AG09309 (cell line): ENCODE measurements around the gene CPSF2.
"Not testable (repeated sequence)": the region's sequence is repeated elsewhere in the genome, so short reads cannot be mapped to it uniquely, and the experiment has no call there.

Experiments
- DNase-seq: peaks from one replicate; pipeline ENCODE4 v3.0.0-alpha.2; 2010; ENCODE audit warnings: low read depth
- H3K4me3 ChIP-seq: 2 replicates; pipeline ENCODE4 v1.5.1; 2011; ENCODE audit warnings: mild to moderate bottlenecking, low read depth, low read length, moderate library complexity; ENCODE audit not compliant: control insufficient read depth
- TF ChIP-seq, protein P1 (sequence below): IDR thresholded peaks from 2 replicates; pipeline ENCODE4 v1.5.1; 2011; ENCODE audit warnings: mild to moderate bottlenecking, low read depth, low read length, inconsistent platforms; ENCODE audit not compliant: insufficient read depth, control insufficient read depth; ENCODE audit errors: missing control alignments

Gene CPSF2

DNA sequence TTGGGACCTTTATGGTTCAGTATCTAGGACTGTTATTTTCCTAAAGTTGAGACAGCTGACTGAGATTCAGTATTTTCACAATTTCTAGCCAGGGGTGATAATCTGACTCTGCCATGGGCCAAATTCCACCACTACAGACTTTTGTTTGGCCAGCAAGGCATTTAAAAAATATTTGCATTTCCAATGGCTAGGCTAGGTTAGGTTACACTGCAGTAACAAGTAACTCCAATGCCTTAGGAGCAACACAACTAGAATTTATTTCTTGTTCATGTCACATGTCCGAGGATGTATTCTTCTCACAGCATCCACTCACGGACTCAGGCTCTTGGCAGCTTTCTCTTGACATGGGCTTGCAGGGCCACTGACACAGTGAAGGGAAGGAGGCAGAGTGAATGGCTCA lies 83.0 kb downstream of the CPSF2 start:
- TF ChIP-seq, protein P1, sequence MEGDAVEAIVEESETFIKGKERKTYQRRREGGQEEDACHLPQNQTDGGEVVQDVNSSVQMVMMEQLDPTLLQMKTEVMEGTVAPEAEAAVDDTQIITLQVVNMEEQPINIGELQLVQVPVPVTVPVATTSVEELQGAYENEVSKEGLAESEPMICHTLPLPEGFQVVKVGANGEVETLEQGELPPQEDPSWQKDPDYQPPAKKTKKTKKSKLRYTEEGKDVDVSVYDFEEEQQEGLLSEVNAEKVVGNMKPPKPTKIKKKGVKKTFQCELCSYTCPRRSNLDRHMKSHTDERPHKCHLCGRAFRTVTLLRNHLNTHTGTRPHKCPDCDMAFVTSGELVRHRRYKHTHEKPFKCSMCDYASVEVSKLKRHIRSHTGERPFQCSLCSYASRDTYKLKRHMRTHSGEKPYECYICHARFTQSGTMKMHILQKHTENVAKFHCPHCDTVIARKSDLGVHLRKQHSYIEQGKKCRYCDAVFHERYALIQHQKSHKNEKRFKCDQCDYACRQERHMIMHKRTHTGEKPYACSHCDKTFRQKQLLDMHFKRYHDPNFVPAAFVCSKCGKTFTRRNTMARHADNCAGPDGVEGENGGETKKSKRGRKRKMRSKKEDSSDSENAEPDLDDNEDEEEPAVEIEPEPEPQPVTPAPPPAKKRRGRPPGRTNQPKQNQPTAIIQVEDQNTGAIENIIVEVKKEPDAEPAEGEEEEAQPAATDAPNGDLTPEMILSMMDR, result no peak
- no peak for DNase-seq
- H3K4me3 ChIP-seq, result no peak overlapping the region

DNA sequence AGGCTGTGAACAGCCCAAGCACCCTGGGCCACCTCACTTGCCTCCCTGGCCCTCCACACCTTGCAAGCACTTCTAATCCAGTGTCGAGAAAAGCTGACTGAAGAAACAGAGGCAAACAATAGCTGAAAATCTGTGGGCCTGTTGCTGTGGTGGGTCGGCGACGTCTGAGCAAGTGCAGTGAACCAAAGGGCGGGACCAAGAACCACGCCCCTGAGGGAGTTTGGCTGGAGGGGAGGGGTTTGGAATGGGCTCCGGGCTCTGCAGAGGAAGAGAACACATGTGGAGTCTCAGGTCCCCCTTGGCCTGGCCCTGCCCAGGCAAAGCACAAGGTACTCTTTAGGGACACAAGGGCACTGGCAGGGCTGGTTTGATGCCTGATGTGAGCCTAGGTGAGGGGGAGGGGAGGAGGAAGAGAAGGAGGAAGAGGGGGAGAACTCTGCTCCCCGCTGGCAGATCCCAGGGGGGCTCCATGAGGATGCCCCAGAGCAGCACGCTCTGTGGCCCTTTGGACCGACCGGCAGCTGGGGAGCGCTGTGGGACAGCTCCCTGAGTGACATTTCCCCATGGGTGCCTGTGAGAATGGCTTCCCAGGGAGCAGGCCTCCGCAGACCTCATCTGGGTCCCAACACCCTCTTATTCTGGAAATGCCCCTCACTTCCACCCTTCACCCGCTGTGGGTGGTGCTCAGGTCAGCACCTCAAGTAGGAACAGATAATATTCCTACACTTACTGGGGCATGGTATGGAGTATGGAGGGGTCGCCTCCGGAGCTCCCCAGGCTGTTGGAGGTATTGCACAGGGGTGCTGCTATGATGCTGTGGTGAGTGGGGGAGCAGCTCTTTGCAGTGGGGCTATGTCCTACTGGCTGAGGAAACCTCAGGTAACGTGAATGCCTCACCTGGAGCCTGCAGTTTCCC lies 85.5 kb downstream of the CPSF2 start:
- DNase-seq, result no peak
- TF ChIP-seq, protein P1, result no peak
- H3K4me3 ChIP-seq, result no peak overlapping the region

DNA sequence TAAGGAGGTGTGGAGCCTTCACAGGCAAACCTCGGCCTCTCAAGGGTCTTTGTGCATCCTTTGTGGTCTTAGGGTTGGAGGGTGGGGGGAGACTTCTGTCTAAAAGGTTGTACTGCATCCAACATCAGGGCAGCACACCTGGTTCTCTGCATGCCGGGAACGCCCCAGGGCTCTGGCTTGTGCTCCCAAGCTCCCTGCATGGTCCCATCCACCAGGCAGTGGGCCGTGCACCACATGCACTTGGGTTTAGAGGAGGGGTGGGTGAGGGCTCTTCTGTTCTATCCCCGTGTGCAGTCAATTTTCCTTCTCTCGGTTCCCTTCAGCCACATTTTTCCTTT lies 86.1 kb downstream of the CPSF2 start:
- no peak overlapping the region for H3K4me3 ChIP-seq
- TF ChIP-seq, protein P1, result no peak
- no peak for DNase-seq

DNA sequence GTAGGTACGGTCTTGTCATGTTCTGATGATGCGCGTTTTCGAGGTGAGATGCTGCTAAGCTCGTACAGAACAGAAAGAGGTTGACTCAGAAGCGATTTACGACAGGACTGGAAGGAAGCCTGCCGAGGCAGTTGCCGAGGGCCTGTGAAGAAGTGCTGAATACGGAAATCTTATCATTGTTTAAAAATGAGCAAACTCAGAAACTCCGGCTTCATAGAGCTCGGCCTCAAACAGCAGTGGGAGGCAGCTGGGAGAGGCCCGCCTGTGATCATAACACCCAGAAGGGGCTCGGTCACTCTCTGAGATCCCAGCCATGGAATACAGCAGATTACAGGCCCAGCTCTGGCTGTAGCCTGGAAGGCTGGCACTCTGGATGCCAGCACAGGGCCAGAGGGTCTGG lies 87.4 kb downstream of the CPSF2 start:
- TF ChIP-seq, protein P1, result no peak
- no peak for DNase-seq
- no peak overlapping the region for H3K4me3 ChIP-seq

DNA sequence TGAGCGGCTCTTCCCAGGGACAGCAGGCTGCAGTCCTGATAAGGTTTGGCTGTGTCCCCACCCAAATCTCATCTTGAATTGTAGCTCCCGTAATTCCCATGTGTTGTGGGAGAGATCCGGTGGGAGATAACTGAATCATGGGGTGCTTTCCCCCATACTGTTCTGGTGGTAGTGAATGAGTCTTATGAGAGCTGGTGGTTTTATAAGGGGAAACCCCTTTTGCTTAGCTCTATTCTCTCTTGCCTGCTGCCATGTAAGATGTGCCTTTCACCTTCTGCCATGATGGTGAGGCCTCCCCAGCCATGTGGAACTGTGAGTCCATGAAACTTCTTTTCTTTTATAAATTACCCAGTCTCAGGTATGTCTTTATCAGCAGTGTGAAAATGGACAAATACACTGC lies 91.4 kb downstream of the CPSF2 start:
- not testable (repeated sequence) for DNase-seq, H3K4me3 ChIP-seq

DNA sequence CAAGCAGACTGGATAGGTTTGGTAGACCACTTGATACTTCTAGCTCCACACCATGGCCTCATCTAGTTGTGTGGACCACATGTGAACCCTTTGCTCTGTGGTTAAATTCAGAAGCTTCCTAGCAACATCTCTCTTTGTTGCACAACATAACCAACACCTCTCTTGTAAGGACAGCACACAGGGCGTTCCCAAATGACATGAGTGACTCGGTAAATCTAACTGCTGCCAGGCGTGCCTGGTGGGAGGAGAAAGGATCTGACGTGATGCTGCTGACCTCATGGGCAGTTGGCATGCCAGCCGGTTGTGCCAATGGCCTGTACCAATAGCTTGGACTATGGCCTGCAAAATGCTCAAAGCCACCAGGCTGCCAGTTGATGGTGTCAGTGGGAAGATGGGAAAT lies 93.8 kb downstream of the CPSF2 start:
- DNase-seq, result no peak

DNA sequence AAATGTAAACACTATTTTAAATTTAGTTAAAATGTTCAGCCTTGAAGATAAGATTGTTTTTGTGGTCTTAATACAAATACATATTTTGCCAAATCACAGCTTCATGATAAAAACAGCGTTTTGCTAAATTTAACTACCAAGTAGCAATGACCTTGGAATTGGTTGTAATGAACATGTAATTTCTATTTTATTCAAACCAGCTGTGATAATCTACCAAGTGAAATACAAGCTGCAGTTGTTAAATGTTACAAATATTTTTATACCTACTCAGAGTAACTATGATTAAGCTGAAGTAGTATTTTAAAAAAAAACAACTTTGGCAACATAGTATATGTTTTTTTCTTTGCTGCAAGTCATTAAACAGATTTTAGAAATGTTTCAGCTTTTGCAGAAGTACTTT lies 96.2 kb downstream of the CPSF2 start:
- no peak overlapping the region for H3K4me3 ChIP-seq
- TF ChIP-seq, protein P1, result no peak
- DNase-seq, result peak; percentile 34

More for the DNA sequence above, 93.8 kb downstream of the CPSF2 start:
- H3K4me3 ChIP-seq, result no peak overlapping the region
- TF ChIP-seq, protein P1, result no peak
